ENCODE measurements around the gene ICA1. TPM values are rescaled to one million over a fixed set of nuclear protein-coding genes. Genes with fewer than 3 reads are reported as not detected.

ICA1 gene
- total RNA-seq, 1 experiment from 2014 or later = 15.6 TPM

DNA sequence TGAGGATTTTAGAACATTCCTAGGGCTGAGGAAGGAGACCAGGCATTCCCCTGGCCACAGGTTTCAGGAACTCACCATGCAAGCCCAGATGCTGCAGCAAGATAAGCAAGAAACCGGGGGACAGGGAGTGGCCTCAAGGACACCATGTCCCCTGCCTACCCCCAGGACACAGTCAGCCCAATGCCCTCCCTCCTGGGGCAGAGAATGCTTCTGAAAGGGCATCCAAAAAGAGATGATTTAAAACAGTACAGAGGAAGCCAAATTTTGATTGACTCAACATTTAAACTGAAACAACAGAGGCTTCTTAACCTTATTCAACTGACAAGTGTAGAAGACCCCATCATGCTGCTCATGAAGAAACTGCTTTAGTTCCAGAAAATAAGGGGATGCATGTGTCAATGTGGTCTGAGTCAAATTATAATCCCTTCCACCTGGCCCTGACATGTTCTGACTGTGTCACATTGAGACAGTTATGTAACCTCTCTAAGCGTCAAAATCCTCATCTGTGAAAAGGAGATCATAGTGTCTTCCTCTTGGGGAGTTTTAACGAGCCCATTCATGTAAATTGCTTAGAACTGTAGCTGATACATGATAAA is 60.0 kb downstream of the ICA1 start:
- no peak for DNase-seq (ENCODE audit: low spot score)

DNA sequence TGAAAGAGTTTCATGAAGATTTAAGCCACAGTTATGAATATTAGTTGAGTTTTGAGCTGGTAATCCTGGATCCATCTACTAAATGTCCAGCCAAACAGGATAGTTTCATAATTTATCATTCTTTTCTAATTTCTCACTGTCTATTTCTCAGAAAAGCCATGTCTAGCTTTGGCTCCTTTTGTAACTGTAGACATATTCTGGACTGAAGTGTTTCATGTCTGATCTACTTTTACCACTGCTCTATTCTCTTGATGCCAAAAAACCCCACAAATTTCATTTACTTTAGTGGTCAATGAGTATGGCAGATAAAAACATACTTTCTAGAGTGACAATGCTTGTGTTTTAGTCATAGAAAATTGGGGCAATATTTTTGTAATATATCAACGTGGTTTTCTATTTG is 61.2 kb downstream of the ICA1 start:
- no peak for DNase-seq (ENCODE audit: low spot score)

DNA sequence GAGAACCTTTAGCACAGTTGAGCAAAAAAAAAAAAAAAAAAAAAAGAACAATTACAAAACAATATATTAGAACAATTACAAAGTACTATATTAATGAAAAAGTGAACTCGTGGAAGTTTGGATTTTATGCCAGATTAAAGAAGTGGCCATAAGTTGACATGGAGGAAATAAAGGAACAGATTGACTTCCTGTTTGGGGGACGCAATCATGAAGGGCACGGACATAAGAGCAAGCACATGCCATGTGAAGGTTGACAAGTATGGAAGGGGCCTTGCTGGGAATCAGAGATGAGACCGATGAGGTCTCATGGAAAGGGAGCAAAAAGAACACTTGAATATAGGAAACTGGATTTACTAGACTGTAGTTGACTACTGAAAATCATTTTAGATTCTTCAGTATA is 61.7 kb downstream of the ICA1 start:
- DNase-seq (ENCODE audit: low spot score) = no peak

DNA sequence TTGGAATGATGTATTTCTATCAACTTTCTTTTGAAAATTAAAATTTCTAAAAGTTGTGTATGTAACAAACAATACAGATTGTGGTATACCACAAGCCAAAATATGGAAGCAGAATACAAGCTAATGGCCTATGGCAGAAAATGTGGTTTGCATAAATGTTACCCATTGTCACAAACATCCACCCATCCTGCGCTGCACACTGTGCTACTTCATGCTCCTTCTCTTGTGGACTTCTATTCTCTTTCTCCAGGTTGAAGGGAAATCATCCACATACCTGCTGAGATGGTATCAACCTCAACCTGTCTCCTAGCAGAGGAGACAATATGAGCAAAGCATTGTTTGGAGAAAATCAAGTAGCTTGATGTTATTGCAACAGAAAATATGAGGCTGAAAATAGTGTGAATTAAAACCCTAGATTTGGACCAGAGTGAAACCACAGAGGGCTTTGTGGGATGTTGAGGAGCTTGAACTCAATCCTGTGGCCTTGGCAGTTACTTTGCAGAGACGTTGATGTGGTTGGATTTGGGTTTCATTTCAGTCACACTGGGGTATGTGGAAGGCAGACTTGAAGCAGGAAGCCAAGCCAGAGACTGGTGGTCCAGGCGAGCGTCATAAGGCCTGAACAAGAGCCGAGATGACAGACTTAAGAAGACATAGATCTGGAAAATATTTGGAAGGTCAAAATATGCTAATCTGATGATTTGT is 63.8 kb downstream of the ICA1 start:
- DNase-seq (ENCODE audit: low spot score) = no peak

DNA sequence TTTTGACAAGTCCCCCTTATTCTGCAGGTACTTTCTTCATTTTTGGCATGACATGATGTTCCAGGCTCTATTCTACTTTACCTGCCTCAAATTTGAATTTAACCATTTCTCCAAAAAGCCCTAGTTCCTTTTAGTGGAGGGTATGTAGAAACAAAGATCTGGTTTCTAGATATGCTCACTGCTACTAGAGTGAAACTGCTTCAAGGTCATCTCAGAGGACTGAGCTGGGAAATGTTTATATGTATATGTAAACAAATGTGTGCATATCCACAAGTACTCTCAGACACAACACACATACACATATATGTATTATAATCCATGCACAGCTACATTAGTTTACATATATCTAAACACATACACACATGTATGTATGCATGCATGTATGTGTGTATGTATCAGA is 69.1 kb downstream of the ICA1 start:
- DNase-seq (ENCODE audit: low spot score) = no peak

DNA sequence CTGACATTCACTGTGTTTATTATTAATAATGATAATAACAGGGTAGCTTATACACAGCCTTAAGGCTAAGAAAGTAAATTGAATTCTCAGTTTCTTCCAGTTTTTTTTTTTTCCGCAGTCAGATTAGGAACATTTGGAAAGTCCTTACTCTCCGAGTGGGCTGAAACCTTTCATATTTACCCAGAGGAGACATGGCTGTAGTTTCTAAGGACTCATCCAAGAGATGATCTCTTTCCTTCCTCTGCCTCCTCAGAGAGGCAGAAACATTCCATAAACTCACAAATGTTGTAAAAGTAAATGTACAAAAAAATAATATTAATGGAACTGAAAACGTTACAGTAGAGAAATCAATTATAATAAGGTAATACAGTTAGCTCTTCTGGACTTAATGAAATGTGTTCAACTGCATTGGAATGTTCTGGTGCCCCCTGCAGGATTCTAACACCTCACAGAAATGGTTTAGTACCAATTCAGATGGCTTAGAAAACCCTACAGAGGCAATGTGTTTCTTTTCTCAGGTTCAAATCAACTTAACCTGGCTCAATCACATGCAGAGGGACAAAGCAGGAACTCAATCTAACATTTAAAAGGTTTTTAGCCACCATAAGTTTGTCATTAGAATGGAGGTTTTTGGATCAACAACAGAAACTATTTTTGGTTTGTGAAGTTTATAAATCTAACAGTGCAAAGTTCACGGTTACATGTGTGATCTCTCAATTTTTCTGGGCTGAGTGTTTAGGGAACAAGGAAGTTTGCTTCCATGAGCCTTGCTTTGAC is 71.7 kb downstream of the ICA1 start:
- DNase-seq (ENCODE audit: low spot score) = peak; percentile 82

DNA sequence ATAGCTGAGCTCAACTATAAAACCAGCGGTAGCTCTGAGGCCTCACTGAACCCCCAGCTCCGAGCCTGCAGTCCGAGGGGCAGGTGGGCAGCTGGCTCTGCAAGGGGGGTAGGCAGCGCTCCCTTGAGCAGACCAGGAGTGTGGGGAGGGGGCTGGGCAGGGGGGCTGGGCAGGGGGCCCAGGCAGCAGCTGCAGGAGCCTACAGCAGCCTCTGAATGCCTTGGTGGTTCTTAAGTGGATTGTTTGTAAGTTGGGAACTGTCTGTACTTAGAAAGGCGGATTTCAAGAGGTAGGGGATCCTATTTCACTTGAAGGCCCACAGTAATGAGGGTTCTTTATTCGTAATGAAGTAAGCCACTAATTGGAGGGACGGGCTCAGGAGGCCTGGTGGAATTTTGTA is 72.3 kb downstream of the ICA1 start:
- DNase-seq (ENCODE audit: low spot score) = no peak

DNA sequence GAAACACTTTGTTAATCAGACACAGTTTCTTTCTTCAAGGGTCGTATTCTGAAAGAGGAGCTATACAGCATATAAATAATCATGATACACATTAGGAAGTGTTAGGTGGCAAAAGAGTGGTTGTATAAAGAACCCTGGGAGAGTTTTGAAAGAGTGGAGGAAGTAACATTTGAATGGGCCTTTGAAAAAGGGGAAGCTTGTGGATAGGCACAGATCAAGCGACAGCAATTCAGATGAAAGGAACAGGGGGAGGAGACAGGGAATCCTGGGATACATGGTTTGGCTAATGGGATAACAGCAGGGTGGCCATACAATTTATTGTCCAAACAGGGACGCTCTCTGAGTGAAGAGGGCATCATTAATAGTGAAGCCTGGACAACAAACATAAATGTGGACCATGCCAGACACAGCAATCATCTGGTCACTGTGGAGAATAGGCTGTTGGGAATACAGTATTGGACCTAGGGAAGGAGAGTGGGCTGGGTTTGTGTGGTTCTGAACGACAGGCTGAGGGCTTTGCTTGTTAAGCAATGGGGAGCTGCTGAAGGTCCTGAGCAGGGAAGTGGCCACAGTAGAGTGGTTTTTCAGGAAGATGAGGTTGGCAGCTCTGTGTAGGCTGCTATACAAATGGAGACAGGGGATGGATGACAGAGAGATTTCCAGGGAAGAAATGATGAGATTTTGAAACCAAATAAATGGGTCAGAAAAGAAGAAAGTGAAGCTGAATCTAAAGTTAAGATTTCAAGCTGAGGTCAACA is 75.9 kb downstream of the ICA1 start:
- no peak for DNase-seq (ENCODE audit: low spot score)

DNA sequence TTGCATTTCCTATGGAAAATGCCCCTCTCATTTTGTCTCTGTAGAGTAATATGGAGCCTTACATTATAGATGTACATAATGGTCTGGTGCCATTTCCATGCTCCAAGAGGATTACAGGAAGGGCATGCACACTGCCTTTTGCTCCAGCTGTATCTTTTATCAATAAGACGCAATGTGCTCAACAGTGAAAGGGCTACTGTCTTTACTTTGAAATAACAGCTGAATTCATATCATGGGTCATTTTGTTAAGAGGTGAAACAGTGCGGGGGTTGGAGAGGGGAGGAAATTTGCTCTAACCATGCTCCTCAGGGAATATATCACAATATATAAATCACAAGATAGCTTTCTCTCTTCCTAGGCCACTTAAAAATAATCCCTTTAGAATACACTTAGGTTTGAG is 77.7 kb downstream of the ICA1 start:
- no peak for DNase-seq (ENCODE audit: low spot score)

DNA sequence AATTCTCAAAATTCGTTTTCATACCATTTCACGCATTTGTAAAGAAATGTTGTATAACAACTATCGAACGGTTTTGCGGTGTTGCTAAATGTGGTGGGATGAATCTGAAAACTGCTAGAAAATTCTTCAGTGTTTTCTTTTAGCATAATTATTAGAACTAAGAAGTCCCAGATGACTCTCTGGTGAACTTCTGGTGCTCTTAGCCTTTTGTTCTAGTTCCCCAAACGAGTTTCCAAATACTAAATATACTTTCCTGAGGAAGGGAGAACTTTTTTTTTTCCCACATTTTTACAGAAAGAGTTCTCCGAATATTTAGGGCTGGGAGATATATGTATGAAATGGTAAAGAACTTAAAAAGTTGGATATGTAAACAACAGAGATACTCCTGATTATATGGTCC is 82.5 kb downstream of the ICA1 start:
- DNase-seq (ENCODE audit: low spot score) = no peak

DNA sequence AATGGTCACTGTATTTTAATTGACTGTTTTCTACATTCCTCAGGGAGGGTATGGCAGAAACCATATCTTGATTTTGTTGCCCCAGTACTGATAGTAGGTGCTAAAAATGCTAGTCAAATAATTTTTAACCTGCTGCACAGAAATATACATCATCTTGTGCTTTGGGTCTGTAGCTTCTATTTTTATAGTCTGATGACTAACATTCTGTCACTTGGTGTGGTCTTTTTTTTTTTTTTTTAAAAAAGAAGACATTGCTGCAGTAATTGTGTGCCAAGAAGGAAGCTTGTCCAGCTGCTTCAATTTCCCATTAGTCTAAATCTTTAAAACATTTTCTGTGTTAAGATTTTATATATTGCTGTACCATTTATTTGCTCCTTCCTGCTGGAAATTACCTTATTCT is 83.6 kb downstream of the ICA1 start:
- no peak for DNase-seq (ENCODE audit: low spot score)

DNA sequence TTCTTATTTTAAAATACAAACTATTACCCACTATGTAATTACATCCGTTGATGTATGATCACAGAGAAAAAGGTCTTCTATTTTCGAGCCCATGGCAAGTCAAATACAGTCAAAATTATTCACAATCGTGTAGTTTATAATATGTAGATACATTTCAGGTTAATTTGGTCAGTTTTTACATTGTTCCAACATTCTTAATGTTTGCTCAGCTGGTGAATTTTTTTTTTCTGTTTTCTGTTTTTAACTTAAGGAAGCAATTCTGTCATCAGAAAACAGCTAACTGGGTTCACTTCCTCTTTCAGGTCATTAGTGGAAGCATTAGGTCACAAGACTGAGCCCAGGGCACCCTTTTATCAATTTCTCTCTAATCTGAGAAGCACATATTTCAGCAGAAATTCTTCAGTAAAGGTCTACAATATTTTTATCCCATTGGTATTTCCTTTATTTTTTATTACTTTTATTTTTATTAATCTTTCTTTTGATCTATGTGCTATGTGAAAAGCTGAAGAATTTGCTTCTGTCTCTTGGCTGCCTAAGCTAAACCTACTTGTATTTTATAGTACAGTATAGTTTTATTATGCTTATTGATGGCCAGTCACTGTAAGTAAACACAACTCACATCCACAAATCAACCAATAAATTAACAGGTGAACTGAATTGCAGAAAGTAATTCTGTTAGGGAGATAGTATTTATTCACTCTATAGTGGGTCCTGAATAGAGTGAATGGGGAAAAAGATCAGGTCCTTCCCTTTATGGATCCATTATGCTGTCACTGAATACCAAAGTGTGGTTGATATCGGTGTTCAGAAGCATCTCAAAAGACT is 84.6 kb downstream of the ICA1 start:
- DNase-seq (ENCODE audit: low spot score) = no peak

DNA sequence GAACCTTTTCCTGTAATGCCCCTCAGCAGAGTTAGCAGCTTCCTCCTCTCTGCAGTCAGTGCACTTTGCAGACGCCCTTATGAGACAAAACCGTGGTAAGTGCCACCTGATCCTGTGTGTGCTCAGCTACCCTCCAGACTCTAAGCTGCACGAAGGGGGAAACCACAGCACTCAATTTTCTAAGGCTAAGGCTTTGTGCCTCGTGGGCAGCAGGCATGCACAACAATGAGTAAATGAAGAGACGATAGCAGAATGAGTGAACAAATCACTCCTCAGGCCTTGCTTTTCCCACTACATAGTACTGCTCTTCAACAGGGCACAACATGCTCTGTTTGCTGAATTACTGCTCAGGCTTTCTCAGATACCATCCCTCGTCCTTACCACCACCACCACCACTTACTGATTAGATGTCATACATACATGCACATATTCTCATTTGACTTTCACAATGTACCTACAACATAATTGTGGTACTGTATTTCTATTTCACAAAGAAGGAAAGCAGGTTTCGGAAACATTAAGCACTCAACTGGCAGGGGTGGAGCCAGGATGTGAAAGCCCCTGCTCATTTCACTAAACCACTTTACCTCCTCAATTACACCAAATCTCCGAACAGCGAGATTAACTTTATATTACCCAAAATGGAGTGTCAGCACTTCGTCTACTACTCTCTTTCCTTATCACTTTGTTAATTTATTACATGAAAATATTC is 85.4 kb downstream of the ICA1 start:
- DNase-seq (ENCODE audit: low spot score) = no peak

DNA sequence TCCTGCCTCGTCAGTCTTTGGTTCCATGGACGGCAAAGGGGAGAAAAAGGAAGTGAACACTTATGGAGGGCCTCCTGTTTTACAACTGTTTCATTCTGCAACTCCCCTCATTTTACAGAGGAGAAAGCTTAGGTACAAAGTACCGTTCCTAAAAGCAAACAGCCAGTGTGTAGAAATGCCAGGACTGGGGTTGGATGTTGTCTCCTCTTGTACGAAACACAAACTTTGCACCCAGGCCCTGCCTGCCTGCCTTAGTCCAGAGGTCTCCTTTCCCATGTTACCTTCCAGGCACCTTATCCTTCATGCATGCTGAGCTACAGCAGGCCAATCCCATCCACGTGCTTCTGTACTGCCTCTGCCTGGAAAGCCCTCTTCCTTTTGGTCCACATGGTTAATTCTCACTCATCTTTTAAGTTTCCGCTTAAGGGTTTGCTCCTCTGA is 86.0 kb downstream of the ICA1 start:
- DNase-seq (ENCODE audit: low spot score) = no peak

DNA sequence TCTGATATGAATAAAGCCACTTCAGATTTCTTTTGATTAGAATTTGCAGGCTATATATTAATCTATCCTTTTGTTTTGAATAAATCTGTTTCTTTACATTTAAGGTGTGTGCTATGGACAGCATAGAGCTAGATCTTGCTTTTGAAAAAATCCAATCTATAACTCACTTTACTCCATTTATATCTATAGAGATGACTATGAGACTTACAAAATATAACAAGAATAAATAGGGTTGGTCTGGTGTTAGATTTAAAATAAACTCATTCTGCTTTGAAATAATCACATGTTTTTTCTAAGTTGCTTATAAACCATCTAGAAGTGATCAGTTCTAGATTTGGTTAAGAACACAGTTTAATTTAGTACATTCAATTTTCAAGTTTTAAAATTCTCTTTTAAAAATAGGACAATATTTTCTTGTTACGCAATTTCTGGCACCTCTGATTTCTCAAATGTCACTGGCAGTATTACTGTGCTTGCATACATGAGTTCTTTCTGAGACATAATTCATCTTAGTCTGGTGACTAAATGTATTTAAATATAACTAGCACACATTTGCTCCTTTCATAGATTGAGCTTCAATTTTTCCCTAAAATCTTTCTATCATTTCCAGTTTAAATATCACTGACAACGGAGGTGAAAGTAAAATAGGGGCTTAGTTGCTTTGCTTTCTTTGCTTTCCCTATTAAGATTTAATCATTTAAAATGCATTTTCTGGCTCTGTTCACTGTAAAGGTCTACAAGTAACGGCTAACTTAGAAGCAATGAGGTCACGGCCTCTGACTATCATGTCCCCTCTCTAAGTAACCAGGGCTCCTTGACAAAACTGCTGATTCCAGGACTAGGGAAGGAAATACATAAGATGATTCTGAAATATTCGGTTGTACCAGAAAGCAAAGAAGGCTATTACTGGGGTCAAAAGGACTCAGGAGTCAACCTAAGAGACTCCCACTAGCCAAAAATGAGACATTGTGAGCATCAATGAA is 89.3 kb downstream of the ICA1 start:
- no peak for DNase-seq (ENCODE audit: low spot score)

DNA sequence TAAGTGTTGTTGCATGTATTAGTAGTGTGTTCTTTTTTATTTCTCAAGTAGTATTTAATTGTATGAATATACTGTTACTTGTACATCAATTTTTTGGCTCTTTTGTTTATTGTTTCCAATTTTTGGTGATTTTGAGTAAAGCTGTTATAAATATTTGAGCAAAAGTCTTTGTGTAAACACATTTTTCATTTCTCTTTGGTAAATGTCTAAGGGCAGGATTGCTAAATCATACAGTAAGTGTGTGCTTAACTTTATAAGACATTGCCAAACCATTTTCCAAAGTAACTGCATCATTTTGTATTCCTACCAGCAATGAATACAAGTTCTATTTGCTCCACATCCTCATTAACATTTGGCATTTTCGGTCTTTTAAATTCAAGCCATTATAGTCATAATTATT is 92.8 kb downstream of the ICA1 start:
- DNase-seq (ENCODE audit: low spot score) = no peak

DNA sequence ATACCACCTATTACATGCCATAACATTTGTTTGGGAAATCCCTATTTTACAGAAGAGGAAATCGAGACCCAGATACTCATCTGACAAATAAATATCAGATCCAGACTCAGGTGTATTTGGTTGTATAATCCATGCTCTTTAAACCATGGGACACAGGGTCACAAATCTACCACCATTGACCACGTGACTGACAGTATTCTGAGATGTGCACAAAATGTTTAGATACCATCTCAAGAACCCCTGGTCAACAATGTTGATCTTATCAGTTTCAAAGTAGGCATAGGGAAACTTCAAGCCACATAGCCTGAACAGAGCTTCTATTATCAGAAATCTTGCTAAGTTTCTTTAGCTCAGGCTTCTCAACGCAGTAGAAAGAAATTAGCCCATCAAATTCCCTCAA is 93.6 kb downstream of the ICA1 start:
- no peak for DNase-seq (ENCODE audit: low spot score)

DNA sequence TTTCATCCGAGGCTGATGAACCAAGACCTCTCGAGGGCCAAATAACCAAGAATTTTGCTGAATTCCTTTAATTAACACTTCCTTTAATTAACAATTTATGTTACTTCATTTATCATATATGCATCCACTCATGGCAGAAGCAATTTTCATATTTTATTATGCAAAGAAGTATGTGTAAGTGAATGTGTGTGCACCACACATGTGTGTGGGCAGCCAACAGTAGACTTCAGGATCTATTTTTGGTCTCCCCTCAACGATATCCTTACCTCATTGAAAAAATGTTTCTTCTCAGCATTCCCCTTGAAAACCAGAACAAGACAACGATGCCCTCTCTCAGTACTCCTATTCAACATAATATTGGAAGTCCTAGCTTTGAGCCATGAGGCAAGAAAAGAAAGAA is 96.8 kb downstream of the ICA1 start:
- no peak for DNase-seq (ENCODE audit: low spot score)

DNA sequence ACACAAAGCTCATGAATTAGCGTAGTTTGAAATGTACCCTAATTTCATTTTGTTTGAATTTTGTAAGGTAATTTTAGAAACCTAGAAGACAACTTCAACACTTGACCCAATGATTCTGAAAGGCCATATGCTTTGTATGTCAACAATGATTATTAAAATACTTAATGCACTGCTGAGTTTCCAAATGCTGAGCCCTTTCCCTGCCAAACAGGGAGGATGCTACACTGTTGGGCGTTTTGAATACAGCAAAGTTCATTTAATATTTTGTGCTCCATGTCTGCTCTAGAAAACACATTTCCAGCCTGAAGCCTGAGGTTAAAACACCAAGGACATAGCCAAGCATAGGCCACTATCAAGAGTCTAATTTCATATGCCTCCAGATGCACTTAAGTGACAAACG is 99.8 kb downstream of the ICA1 start:
- no peak for DNase-seq (ENCODE audit: low spot score)

All from HT-29 (cell line).